HG03521 (cell line): Measurements from ENCODE around the gene APOL4.
"Not testable (repeated sequence)": the region's sequence is repeated elsewhere in the genome, so short reads cannot be mapped to it uniquely, and the experiment has no call there.

ENCODE experiments used
- ATAC-seq: cut with Tn5 transposase; IDR thresholded peaks from one replicate; pipeline ENCODE4 v1.9.1; 2021; ENCODE audit warnings: mild to moderate bottlenecking, moderate library complexity; ENCODE audit not compliant: unreplicated experiment

The APOL4 gene

GRCh38 chr22:36201630-36202319 is at the start of gene APOL4:
APOL4 (minus strand) TSS chr22:36201809; CDS start chr22:36201734, 75 bp downstream.
- ATAC-seq, result no peak

GRCh38 chr22:36250292-36250960 is 48.8 kb upstream of the APOL4 start:
- ATAC-seq, result not testable (repeated sequence)

- no peak for ATAC-seq
These were observed 47.6 kb upstream of the APOL4 start for GRCh38 chr22:36249160-36249559.

GRCh38 chr22:36247955-36248354 is 46.3 kb upstream of the APOL4 start:
- ATAC-seq, result no peak

GRCh38 chr22:36246718-36247117 is 45.1 kb upstream of the APOL4 start:
- ATAC-seq, result no peak

GRCh38 chr22:36245805-36246356 is 44.3 kb upstream of the APOL4 start:
- no peak for ATAC-seq

- ATAC-seq, result no peak
These were observed 43.1 kb upstream of the APOL4 start for GRCh38 chr22:36244522-36245391.

- no peak for ATAC-seq
These were observed 42.4 kb upstream of the APOL4 start for GRCh38 chr22:36243986-36244385.

- peak; percentile 92 for ATAC-seq
These were observed 38.0 kb upstream of the APOL4 start, which contains the start of gene APOL2 for GRCh38 chr22:36239401-36240171. APOL2 (minus strand) TSS chr22:36239527; CDS start chr22:36233162, 6,365 bp downstream.

GRCh38 chr22:36239150-36239400 is 37.5 kb upstream of the APOL4 start:
- no peak for ATAC-seq

- ATAC-seq, result no peak
These were observed 37.0 kb upstream of the APOL4 start for GRCh38 chr22:36238373-36239149.

- ATAC-seq, result no peak
These were observed 36.1 kb upstream of the APOL4 start for GRCh38 chr22:36237462-36238372.

GRCh38 chr22:36236388-36237319 is 35.0 kb upstream of the APOL4 start:
- no peak for ATAC-seq

GRCh38 chr22:36235585-36235984 is 34.0 kb upstream of the APOL4 start:
- no peak for ATAC-seq

- no peak for ATAC-seq
These were observed 33.3 kb upstream of the APOL4 start for GRCh38 chr22:36234919-36235318.

- no peak for ATAC-seq
These were observed 32.6 kb upstream of the APOL4 start for GRCh38 chr22:36234213-36234612.

GRCh38 chr22:36233796-36234195 is 32.2 kb upstream of the APOL4 start:
- no peak for ATAC-seq
